Tibial artery (tissue), 4 donors: ENCODE measurements around the gene ZSWIM6.

ENCODE experiments used
- DNase-seq, 2 donors: peaks; one replicate each; pipeline ENCODE4 v3.0.0-alpha.2; 2019
- H3K27ac ChIP-seq, 2 donors: fragments of 200-600 bp; sonication (generic) in 1 of 2; 1 replicate in 1 of 2; 2 replicates in 1 of 2; pipeline ENCODE4 v1.5.1; 2018 to 2019; ENCODE audit warnings: mild to moderate bottlenecking in 1 of 2
- H3K27me3 ChIP-seq, 2 donors: fragments of 200-600 bp; sonication (generic) in 1 of 2; one replicate each; pipeline versions ENCODE4 v1.5.1 to v1.6.0; 2016 to 2019
- H3K36me3 ChIP-seq, 3 donors: fragments of 200-600 bp; sonication (generic) in 2 of 3; one replicate each; pipeline ENCODE4 v1.5.1; 2016 to 2019; ENCODE audit warnings: mild to moderate bottlenecking in 2 of 3
- H3K4me1 ChIP-seq, 4 donors: fragments of 200-600 bp; sonication (generic) in 2 of 4; 1 replicate in 3 of 4; 2 replicates in 1 of 4; pipeline ENCODE4 v1.5.1; 2016 to 2019
- H3K4me3 ChIP-seq, 2 donors: fragments of 200-600 bp; sonication (generic) in 1 of 2; 1 replicate in 1 of 2; 2 replicates in 1 of 2; pipeline ENCODE4 v1.5.1; 2018 to 2019; ENCODE audit warnings: mild to moderate bottlenecking in 2 of 2
- H3K9me3 ChIP-seq, 3 donors: fragments of 200-600 bp; sonication (generic) in 1 of 3; one replicate each; pipeline ENCODE4 v1.5.1; 2016 to 2019
- CTCF ChIP-seq, 2 experiments: fragments of 200-600 bp in 1 of 2; fragments of 450-650 bp in 1 of 2; IDR thresholded peaks; one replicate each; pipeline ENCODE4 v1.5.1; 2017 to 2019; ENCODE audit warnings: antibody characterized with exemption in 2 of 2, mild to moderate bottlenecking in 1 of 2, moderate library complexity in 1 of 2
- intact Hi-C: fragments of 100-400 bp; cut with DNase I; formaldehyde crosslinking; loops from one replicate; pipeline ENCODE4 v1.15.0; 2023; ENCODE audit warnings: low total_unique reads

The ZSWIM6 gene

DNA sequence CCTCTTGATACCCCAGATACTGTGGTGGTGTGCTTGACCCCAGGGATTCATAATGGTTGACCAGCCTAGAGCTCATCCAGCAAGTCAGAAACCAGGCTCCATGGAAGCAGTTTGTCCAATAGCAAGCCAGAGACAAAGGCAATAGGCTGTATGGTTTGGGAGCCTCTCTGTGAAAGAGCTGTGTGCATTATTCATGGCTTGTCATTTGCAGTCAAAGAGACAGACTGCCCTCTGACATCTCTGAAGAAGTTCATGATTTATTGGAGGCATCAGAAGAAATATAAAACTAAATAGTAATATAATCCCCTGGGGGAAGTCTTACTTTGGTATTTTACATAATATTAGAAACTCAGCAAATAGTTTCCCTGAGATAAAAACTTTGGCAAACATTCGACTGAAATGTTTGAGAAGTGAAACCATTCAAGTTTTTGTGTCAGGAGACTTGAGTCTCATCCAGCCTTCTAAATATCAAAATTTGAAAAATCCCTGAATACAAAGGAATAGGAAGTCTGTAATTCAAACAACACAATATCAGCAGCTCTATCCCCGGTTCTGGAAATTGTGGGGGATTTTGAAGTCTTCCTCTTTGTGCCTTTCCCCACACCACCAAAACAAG is 250.3 kb downstream of the ZSWIM6 start:
- no peak overlapping the region for H3K27ac ChIP-seq
- H3K4me1 ChIP-seq, result no peaks in the 10 kb centered on the region
- H3K9me3 ChIP-seq, result no peaks in the 10 kb centered on the region
- DNase-seq, result no peak
- no peak overlapping the region for H3K4me3 ChIP-seq
- intact Hi-C loops, result no loop called here
- no peaks in the 10 kb centered on the region for H3K27me3 ChIP-seq
- TF ChIP-seq CTCF (IDR thresholded peaks at IDR 0.05), result no peak
- H3K36me3 ChIP-seq, result no peaks in the 10 kb centered on the region

DNA sequence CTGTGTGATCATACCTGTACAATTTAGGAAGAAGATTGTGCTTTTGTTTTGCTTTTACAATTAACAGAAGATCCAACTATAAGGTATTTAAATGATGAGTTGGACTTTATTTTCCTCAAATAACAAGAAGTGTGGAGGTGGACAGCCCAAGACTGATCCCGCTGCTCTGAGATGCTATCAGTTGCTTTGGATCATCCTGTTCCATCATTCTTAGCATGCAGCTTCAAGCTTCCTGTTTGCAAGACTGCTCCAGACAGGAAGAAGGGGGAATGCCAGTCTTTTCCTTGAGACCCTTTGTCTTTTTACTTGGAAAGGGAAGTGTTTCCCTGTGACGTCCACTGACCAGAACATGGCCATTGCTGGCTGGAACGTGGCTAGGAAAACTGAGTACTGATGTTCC is 250.8 kb downstream of the ZSWIM6 start:
- intact Hi-C loops, result no loop called here
- Histone ChIP-seq H3K27me3 (no peaks in the 10 kb centered on the region), H3K4me3 (no peak overlapping the region), H3K4me1 (no peaks in the 10 kb centered on the region), H3K36me3 (no peaks in the 10 kb centered on the region), H3K9me3 (no peaks in the 10 kb centered on the region), H3K27ac (no peak overlapping the region)
- TF ChIP-seq CTCF (IDR thresholded peaks at IDR 0.05), result no peak
- DNase-seq, result no peak

DNA sequence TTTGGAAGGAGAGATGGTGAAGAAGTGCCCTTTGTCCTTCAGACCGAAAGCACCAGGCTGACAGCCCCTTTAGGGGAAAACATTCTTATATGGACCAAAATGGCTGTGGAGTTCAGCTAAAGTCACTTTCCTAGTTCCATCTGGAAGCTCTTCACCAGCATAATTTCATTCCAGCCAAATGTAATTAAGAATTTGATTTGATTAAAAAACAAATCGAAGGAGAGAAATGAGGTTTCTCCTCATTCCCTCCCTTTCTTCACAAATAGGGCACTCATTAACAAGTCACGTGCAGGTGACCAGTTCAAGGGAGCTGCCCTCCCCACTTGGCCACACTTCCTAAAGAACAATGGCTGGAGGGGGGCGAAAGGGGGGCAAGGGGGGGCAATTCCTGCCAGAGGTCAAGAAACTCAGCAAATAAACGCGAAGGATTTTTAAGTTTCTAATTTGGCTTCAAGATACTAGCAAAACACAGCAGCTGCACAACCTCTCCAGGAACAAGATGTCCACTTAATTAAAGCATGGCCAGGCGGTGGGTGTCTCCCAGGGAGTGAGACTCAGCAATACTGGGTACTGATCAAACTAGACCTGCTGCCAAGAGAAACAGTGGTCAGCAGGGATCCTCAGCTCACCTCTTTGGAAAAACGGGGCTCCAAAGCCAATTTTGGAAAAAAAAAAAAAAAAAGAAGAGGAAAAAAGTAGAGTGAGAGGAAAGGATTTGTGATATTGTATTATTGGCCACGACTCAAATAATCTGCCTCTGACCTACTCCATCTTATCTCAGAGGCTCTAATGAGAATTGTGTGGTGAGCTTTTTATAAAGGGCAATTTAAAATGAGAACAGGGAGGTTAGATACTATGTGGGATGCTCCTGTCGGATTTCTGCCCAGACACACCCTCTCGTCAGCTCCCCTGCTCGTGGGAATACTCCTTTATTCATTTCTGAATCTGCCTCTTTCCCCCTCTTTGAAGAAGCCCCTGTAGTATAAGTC is 254.3 kb downstream of the ZSWIM6 start:
- no peak for TF ChIP-seq CTCF (IDR thresholded peaks at IDR 0.05)
- H3K36me3 ChIP-seq, result no peaks in the 10 kb centered on the region
- H3K27me3 ChIP-seq, result no peaks in the 10 kb centered on the region
- no peaks in the 10 kb centered on the region for H3K4me1 ChIP-seq
- no peak for DNase-seq
- intact Hi-C loops, result no loop called here
- H3K4me3 ChIP-seq, result no peak overlapping the region
- no peak overlapping the region for H3K27ac ChIP-seq
- H3K9me3 ChIP-seq, result no peaks in the 10 kb centered on the region

- Histone ChIP-seq H3K27me3 (no peaks in the 10 kb centered on the region), H3K4me3 (no peak overlapping the region), H3K9me3 (no peaks in the 10 kb centered on the region), H3K27ac (no peak overlapping the region), H3K4me1 (no peaks in the 10 kb centered on the region), H3K36me3 (no peaks in the 10 kb centered on the region)
- DNase-seq, result no peak
- TF ChIP-seq CTCF (IDR thresholded peaks at IDR 0.05), result no peak
- intact Hi-C loops, result no loop called here
Measured at GRCh38 chr5:61587125-61587524, 255.1 kb downstream of the ZSWIM6 start.

GRCh38 chr5:61588216-61588615 is 256.2 kb downstream of the ZSWIM6 start:
- no peaks in the 10 kb centered on the region for H3K4me1 ChIP-seq
- no peaks in the 10 kb centered on the region for H3K27me3 ChIP-seq
- no peaks in the 10 kb centered on the region for H3K9me3 ChIP-seq
- no peak overlapping the region for H3K4me3 ChIP-seq
- no peak for DNase-seq
- no peaks in the 10 kb centered on the region for H3K36me3 ChIP-seq
- intact Hi-C loops, result no loop called here
- no peak for TF ChIP-seq CTCF (IDR thresholded peaks at IDR 0.05)
- H3K27ac ChIP-seq, result no peak overlapping the region
